BE2C (cell line): ENCODE data around the gene IGF1.

Experiments used
- DNase-seq: peaks from one replicate; pipeline ENCODE4 v3.0.0-alpha.2; 2020
- H3K27me3 ChIP-seq: fragments of 250-450 bp; sonication (Bioruptor Pico); 2 replicates; pipeline ENCODE4 v1.5.1; 2020; ENCODE audit warnings: mild to moderate bottlenecking
- H3K36me3 ChIP-seq: fragments of 250-450 bp; sonication (Bioruptor Pico); 2 replicates; pipeline ENCODE4 v1.5.1; 2020; ENCODE audit warnings: mild to moderate bottlenecking
- H3K4me1 ChIP-seq: fragments of 250-450 bp; sonication (Bioruptor Pico); 2 replicates; pipeline ENCODE4 v1.5.1; 2020
- H3K4me3 ChIP-seq: 2 replicates; pipeline ENCODE4 v1.5.1; 2011; ENCODE audit warnings: low read depth, low read length
- H3K9me3 ChIP-seq: fragments of 250-450 bp; sonication (Bioruptor Pico); 2 replicates; pipeline ENCODE4 v1.5.1; 2020
- TF ChIP-seq, protein P1 (sequence below): IDR thresholded peaks from 2 replicates; pipeline ENCODE4 v1.5.1; 2012; ENCODE audit warnings: mild to moderate bottlenecking, low read depth, low read length

IGF1 gene

DNA sequence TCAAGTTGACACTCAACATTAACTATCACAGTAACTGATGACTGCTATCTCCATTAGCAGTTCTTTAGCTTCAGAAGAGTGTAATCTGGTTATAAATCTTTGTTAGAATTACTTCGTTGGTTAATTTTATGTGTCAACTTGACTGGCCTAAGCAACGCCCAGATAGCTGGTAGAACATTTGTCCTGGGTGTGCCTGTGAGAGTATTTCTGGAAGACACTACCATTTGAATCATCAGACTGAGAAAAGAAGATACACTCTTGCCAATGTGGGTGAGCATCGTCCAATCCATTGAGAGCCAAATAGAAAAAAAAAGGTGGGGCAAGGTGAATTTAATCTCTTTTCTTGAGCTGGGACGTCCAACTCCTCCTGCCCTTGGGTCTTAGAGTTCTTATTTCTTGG lies 129.0 kb downstream of the IGF1 start:
- TF ChIP-seq, protein P1, sequence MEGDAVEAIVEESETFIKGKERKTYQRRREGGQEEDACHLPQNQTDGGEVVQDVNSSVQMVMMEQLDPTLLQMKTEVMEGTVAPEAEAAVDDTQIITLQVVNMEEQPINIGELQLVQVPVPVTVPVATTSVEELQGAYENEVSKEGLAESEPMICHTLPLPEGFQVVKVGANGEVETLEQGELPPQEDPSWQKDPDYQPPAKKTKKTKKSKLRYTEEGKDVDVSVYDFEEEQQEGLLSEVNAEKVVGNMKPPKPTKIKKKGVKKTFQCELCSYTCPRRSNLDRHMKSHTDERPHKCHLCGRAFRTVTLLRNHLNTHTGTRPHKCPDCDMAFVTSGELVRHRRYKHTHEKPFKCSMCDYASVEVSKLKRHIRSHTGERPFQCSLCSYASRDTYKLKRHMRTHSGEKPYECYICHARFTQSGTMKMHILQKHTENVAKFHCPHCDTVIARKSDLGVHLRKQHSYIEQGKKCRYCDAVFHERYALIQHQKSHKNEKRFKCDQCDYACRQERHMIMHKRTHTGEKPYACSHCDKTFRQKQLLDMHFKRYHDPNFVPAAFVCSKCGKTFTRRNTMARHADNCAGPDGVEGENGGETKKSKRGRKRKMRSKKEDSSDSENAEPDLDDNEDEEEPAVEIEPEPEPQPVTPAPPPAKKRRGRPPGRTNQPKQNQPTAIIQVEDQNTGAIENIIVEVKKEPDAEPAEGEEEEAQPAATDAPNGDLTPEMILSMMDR: no peak
- Histone ChIP-seq H3K4me1 (no peaks in the 10 kb centered on the region), H3K9me3 (no peaks in the 10 kb centered on the region), H3K27me3 (no peaks in the 10 kb centered on the region), H3K36me3 (no peaks in the 10 kb centered on the region), H3K4me3 (no peak overlapping the region)
- no peak for DNase-seq

DNA sequence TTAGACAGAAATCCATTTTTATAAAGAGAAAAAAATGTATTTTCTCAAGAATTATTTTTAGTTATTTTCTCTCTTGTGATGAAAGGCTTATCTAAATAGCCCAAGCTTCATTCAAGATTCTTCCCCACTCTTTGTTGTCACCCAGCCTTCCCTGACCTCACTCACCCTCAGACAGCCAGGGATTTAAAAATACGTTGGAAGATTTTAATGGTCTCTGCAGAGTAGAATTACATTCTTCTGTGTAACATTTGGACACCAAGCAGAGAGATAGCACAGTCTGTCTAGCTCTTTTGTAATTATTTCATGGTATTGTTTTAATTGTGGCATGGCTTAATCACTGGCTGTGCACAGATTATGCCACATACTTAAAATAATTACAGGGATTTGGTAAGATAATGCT lies 130.3 kb downstream of the IGF1 start:
- no peak for DNase-seq
- Histone ChIP-seq H3K27me3 (no peaks in the 10 kb centered on the region), H3K4me3 (no peak overlapping the region), H3K4me1 (no peaks in the 10 kb centered on the region), H3K9me3 (no peaks in the 10 kb centered on the region), H3K36me3 (no peaks in the 10 kb centered on the region)
- TF ChIP-seq, protein P1: no peak

DNA sequence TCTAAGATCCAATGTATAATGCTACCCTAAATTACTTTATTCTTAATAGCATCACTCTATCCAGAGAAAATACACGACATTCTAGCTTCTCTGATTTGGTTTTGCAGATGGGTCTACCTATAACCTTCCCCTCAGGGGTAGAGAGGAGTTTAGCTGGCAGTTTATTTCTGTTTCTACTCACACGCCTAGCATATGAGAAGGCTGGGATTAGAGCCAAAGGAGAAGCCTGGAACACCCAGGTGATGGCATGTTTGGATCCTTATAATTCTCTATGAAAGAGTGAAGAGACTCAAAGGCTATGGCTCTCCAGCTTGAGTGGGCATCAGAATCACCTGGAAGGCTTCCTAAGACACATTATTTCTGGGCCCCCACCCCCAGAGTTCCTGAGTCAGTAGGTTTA lies 131.3 kb downstream of the IGF1 start:
- Histone ChIP-seq H3K4me3 (no peak overlapping the region), H3K4me1 (no peaks in the 10 kb centered on the region), H3K27me3 (no peaks in the 10 kb centered on the region), H3K36me3 (no peaks in the 10 kb centered on the region), H3K9me3 (no peaks in the 10 kb centered on the region)
- TF ChIP-seq, protein P1: no peak
- DNase-seq: no peak

DNA sequence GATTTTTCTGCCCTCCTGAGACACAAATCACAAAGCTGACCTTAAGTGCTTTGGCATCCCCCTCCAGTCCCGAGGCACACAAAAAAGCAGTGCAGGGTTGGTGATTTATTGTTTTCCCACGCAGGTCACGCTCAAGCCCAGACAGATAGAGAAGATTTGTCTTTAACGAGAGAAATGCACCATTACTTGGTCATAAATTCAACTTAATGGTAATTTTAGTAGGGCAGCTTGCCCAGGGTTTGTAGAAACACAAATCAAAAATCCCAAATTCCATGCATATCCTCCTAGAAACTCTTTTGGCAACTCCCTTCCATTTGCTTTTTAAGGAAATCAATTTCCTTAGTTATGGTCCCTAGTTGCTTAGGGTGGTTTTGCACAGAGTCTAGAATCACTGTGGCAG lies 132.6 kb downstream of the IGF1 start:
- no peaks in the 10 kb centered on the region for H3K4me1 ChIP-seq
- TF ChIP-seq, protein P1: no peak

More for the DNA sequence above, 132.6 kb downstream of the IGF1 start:
- Histone ChIP-seq H3K9me3 (no peaks in the 10 kb centered on the region), H3K36me3 (no peaks in the 10 kb centered on the region), H3K4me3 (no peak overlapping the region), H3K27me3 (no peaks in the 10 kb centered on the region)
- no peak for DNase-seq
